ENCODE data around the gene CDH23.

Gene CDH23

DNA sequence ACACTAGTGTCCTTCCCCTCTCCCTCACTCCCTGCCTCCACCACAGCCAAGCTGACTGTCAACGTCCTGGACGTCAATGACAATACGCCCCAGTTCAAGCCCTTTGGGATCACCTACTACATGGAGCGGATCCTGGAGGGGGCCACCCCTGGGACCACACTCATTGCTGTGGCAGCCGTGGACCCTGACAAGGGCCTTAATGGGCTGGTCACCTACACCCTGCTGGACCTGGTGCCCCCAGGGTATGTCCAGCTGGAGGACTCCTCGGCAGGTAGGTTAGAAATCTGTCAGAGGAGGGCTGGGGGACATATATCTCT, 401.5 kb downstream of the CDH23 start:
- in situ Hi-C loops (cut with HindIII; ENCODE audit: low sequenced_read_pairs), result loop anchor here (5.0 kb wide), 1 partner anchor 101 kb away; no protein-coding TSS in a partner anchor

DNA sequence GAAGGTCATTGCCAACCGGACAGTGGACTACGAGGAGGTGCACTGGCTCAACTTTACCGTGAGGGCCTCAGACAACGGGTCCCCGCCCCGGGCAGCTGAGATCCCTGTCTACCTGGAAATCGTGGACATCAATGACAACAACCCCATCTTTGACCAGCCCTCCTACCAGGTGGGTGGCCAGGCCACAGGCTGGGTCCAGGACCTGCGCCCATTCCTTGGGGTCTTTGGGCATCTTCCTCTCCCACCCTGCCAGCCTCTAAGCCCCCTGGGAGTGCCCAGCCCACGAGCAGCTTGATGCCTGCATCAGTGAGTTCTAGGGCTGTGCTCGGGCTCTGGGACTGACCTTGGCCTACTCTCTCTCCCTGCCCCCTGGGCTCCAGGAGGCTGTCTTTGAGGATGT, 402.4 kb downstream of the CDH23 start:
- in situ Hi-C loops (cut with HindIII; ENCODE audit: low sequenced_read_pairs), result loop anchor here (5.0 kb wide), 1 partner anchor 102 kb away; no protein-coding TSS in a partner anchor

DNA sequence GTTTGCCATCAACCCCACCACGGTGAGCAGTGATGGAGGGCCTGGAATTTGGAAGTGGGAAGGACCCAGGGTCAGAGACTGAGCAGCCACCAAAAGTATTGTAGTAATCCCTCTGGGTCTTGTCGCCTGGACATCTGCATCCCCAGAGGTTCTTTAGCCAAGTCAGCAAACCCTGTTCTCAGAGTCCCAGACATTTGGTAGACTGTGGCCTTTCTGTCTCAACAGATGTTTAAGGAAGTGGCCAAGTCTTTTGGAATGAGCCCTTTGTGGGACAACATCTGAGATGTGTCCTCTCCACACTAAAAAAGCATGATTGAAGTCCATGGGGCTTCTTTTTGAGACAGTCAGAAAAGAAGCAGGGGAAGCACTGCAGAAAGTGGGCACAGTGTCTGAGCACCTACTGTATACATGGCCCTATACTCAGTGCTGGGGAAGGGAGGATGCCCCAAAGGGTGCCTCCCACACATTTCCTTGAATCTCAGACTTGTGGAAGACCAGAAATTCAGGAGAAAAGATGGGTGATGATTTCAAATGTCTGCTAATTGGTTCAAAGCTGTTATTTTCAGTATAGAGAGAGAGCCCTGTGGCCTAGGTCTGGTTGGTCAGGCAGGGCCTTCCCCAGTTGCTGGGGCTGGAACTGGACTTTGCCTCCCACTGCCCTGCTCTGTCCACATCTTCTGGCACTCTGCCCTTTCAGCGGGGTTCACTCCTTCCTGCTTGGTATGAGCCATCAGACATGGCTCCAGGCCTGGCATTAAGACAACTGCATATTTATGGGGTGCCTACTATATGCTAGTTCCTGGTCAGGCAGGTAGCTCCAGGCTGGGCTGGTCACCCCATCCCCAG, 403.1 kb downstream of the CDH23 start:
- in situ Hi-C loops (cut with HindIII; ENCODE audit: low sequenced_read_pairs), result loop anchor here (5.0 kb wide), 1 partner anchor 103 kb away; no protein-coding TSS in a partner anchor

DNA sequence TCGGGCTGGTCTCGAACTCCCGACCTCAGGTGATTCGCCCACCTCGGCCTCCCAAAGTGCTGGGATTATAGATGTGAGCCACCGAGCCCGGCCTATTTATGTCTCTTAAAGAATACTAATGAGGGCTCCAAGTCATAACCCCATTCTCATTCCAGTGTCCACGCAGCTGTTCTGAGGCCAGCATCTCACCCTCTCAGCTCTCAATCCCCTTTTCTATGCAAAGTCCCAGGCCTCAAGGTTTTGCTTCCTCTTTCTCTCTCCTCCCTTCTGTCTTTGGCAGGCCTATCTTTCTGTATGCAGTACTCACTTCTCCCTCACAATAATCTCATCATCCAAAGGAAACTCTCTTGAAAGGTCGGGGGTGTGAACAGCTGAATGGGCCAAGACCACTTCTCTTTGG, 404.6 kb downstream of the CDH23 start:
- in situ Hi-C loops (cut with HindIII; ENCODE audit: low sequenced_read_pairs), result no loop called here

DNA sequence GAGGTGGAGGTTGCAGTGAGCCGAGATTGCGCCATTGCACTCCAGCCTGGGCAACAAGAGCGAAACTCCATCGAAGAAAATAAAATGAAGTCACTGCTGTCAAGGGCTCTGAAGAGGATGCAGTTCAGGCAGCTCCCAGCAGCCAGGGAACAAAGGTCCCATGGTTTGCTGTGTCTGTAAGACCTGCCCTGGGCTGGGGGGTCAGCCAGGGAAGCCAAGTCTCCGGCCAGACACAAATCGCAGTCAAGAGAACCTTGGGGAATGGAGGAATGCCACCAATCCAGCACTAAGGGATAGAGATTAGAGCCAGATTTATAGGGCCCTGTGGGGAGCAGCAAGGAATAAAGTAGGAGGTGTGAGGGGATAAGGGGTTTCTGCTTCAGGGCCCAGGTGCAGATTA, 405.5 kb downstream of the CDH23 start:
- in situ Hi-C loops (cut with HindIII; ENCODE audit: low sequenced_read_pairs), result no loop called here

DNA sequence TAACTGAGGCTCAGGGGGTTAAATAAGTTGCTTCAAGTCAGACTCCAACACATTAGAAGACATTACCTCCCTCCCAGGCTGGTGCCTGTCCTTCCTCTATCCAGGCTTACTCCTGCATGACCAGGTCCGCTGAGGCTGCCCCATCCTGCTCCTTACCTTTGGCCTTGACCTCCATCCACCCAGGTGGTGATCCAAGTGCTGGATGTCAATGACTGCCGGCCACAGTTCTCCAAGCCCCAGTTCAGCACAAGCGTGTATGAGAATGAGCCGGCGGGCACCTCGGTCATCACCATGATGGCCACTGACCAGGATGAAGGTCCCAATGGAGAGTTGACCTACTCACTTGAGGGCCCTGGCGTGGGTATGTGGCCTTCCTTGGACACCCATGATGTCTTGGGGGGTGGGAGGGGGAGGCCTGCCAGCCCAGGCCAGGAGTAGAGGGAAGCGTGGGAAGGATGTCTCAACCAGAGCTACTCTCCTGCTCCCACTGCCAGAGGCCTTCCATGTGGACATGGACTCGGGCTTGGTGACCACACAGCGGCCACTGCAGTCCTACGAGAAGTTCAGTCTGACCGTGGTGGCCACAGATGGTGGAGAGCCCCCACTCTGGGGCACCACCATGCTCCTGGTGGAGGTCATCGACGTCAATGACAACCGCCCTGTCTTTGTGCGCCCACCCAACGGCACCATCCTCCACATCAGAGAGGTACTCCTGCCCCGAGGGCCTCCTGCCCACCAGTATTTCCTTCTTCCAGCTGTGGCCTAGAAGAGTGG, 406.2 kb downstream of the CDH23 start:
- in situ Hi-C loops (cut with HindIII; ENCODE audit: low sequenced_read_pairs), result no loop called here

DNA sequence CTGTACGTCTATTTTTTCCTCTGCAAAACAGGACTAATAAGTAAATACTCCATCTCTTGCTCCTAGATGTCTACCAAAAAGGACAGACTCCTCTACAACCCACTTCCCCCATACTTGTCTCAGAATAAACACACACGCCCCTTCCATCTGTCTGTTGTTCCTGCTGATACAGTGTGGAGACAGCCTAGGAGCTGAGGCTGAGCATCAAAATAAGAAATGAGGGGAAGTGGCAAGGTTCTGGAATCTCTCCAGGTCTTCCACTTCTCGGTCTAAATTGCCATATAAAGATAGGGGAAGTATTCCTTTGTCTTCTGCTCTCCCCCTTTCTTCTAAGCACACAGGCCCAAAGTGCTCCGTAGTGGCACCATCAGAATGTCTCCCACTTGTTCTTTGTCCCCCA, 407.4 kb downstream of the CDH23 start:
- in situ Hi-C loops (cut with HindIII; ENCODE audit: low sequenced_read_pairs), result no loop called here

DNA sequence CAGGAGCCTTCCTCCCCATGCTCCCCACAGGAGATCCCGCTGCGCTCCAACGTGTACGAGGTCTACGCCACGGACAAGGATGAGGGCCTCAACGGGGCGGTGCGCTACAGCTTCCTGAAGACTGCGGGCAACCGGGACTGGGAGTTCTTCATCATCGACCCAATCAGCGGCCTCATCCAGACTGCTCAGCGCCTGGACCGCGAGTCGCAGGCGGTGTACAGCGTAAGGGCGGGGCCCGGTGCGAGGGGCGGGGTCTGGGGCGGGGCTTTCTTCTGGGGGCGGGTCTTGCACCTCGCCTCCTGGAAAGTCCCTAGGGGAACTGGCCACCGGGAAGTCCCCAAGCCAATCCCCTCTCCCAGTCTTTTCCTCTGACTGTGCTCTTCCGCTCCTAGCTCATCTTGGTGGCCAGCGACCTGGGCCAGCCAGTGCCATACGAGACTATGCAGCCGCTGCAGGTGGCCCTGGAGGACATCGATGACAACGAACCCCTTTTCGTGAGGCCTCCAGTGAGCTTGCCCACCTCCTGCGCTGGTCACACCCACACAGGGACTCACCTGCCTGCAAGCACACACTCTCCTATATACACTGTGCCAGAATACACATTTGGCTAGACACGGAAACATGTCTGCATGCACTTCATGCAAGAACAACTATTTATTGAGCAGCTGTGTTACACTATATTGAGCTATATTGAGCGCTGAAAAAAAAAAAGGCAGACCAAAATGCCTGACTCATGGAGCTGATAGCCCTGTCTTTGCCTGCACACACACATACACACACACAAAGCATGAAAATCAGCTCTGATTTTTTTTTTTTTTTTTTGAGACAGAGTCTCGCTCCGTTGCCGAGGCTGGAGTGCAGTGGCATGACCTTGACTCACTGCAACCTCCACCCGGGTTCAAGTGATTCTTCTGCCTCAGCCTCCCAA, 409.3 kb downstream of the CDH23 start:
- in situ Hi-C loops (cut with HindIII; ENCODE audit: low sequenced_read_pairs), result no loop called here

DNA sequence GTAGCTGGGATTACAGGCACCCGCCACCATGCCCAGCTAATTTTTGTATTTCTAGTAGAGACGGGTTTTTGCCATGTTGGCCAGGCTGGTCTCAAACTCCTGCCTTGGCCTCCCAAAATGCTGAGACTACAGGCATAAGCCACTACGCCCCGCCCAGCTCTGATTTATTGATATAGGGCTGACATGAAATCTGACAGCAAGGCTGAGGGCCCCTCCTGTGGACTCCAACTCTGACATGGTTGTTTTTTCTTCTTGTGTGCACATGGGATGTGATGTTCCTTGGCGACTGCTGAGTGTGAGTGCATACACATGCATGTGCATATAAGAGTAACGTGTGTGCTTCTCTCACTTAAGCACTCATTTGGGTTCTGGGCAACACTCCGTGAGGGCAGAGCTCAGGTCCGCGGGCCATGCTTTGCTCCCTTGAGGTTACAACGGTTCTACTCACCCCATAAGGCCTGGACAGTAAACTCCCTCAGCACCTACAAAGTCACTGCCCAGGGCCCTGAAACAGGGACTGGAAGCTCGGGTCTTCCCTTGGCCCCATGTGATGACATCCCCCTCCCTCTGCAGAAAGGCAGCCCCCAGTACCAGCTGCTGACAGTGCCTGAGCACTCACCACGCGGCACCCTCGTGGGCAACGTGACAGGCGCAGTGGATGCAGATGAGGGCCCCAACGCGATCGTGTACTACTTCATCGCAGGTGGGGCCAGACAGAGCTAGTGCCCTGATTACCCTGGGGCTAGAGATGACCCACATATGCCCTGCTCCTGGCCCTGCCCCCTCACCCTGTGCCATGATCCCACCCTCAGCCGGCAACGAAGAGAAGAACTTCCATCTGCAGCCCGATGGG, 410.2 kb downstream of the CDH23 start:
- in situ Hi-C loops (cut with HindIII; ENCODE audit: low sequenced_read_pairs), result no loop called here

DNA sequence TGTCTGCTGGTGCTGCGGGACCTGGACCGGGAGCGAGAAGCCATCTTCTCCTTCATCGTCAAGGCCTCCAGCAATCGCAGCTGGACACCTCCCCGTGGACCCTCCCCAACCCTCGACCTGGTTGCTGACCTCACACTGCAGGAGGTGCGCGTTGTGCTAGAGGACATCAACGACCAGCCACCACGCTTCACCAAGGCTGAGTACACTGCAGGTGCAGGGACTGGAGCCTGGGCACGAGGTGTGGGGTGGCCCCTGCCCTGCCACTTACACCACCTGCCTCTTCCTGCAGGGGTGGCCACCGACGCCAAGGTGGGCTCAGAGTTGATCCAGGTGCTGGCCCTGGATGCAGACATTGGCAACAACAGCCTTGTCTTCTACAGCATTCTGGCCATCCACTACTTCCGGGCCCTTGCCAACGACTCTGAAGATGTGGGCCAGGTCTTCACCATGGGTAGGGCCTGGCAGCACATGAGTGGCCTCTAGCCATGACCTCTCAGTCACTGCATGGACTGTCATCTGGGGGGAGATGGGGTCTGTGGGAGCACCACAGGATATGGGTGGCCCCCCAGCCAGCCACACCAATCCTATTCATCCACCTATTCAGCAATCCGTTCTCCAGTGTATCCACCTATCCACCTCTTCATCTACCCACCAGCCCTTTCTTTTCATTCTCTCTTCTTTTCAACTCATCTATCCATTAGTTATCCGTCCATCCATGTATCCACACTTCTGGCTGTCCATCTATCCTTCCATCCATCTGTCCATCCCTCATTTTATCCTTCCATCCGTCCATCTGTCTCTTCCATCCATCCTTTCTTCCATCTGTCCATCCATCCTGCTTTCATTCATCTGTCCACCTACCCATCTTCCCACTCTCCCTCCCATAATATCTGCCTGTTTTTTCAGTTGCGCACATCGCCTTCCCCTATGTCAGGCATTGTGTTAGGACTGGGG, 411.1 kb downstream of the CDH23 start:
- in situ Hi-C loops (cut with HindIII; ENCODE audit: low sequenced_read_pairs), result no loop called here

DNA sequence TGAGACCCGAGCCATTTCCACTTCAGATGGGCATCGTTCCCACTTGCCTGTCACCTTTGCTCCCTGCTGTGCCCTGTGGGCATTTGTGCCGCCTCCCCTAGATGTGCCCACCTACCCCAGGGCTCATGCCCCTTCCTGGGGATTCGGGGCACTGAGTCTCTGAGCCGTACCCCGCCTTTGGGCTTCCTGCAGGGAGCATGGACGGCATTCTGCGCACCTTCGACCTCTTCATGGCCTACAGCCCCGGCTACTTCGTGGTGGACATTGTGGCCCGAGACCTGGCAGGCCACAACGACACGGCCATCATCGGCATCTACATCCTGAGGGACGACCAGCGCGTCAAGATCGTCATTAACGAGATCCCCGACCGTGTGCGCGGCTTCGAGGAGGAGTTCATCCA, 412.9 kb downstream of the CDH23 start:
- in situ Hi-C loops (cut with HindIII; ENCODE audit: low sequenced_read_pairs), result no loop called here

DNA sequence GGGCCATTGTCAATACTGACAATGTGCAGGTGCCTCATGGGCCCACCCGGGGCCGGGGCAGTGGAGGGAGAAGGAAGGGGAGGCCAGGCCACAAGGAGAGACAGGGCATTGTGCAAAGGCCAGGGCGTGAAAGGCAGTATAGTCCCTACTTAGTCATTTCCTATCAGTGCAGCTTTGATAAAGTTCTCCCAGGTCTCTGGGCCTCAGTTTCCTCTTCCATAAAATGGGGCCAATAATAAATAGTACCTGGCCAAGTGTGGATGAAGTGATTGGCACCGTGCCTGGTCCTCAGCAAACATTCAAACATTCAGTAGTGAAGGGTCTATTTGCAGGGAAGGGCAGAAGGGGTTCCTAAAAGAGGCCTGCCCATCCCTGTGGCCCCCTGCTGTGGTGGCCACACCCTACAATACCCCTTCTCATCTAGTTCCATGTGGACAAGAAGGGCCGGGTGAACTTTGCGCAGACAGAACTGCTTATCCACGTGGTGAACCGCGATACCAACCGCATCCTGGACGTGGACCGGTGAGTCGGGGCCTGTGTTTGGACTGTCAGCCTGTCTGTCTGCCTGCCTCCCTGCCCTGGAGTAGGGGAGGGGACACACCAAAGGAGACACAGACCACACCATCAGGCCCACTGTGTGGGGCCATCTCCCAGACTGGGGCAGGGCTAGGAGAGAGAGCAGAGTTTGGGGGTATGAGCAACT, 413.5 kb downstream of the CDH23 start:
- in situ Hi-C loops (cut with HindIII; ENCODE audit: low sequenced_read_pairs), result no loop called here

DNA sequence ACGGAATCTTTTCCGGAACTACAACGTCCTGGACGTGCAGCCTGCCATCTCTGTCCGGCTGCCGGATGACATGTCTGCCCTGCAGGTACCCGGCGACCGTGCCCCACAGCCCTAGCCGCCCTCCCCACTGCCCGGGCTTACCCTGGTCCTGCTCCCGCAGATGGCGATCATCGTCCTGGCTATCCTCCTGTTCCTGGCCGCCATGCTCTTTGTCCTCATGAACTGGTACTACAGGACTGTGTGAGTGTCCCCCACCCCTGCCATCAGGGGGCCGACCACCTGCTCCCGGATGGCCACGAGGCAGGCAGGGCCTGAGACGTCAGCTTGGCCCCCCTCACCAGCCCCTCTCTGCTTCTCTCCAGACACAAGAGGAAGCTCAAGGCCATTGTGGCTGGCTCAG, 414.6 kb downstream of the CDH23 start:
- in situ Hi-C loops (cut with HindIII; ENCODE audit: low sequenced_read_pairs), result no loop called here

DNA sequence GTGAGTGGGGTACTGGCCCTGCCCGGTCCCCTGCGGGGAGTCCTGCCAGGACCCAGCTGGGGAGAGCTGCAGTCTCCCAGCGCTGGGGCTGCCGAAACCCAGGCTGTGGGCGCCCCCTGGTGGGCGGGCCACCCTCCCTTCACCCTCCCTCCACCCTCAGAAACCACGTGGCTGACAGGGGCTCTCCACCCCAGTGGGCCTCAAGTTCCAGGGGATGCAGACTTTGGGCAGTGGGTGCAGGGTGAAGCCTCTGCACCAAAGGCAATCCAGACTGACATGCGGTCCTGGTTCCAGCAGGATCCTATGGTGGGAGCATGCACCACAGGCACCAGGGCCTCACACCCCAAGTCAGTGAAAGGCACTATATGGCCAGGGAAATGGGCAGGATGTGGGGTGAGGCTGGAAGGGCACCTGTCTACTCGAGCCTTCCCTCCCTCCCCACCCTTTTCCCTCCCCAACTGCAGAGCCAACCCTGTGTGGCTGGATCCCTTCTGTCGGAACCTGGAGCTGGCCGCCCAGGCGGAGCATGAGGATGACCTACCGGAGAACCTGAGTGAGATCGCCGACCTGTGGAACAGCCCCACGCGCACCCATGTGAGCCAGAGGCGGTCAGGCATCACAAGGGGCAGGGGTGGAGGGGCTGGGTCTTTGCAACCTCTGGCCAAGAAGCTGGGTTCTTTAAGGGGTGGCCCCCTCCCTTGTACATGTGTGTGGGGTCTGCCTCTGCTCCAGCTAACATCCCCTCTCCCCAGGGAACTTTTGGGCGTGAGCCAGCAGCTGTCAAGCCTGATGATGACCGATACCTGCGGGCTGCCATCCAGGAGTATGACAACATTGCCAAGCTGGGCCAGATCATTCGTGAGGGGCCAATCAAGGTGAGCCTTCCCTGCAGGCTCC, 415.5 kb downstream of the CDH23 start:
- in situ Hi-C loops (cut with HindIII; ENCODE audit: low sequenced_read_pairs), result no loop called here

DNA sequence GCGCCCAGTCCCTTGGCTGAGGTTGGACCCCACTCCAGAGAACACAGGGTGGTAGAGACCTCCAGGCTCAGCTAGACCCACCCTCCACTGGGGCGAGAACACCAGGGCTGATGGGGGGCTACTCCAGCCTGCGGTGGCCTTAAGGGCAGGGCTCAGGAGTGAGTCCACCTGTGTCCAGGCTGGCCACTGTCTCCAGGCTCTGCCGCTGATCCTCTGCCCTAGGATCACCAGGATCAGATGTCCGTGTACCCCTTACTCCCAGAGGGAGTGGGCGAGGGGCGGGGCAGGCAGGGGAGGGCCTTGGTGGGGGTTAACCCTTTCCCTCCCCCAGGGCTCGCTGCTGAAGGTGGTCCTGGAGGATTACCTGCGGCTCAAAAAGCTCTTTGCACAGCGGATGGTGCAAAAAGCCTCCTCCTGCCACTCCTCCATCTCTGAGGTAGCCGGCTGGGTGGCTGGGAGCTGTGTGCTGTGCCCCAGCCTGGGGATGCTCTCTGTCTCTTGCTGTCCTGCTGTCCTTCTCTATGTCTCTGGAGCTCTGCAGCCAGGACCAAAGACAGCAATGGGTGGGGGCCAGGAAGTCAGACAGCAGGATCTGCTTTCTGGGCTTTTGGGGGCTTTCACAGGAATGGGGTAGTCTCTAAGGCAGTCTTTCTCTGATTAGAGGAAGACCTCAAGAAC, 416.3 kb downstream of the CDH23 start:
- in situ Hi-C loops (cut with HindIII; ENCODE audit: low sequenced_read_pairs), result no loop called here

DNA sequence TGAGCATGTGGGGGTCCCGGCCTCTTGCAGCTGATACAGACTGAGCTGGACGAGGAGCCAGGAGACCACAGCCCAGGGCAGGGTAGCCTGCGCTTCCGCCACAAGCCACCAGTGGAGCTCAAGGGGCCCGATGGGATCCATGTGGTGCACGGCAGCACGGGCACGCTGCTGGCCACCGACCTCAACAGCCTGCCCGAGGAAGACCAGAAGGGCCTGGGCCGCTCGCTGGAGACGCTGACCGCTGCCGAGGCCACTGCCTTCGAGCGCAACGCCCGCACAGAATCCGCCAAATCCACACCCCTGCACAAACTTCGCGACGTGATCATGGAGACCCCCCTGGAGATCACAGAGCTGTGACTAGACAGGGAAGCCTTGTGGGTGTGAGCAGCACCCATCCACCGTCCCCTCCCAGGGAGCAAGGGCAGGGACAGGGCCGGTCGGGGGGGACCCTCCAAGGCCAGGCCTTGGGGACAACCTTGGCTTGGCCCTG, 418.2 kb downstream of the CDH23 start:
- in situ Hi-C loops (cut with HindIII; ENCODE audit: low sequenced_read_pairs), result no loop called here

Measured in endothelial cell of hepatic sinusoid (primary cell).